ENCODE data around the gene PHF20.

Gene PHF20

DNA sequence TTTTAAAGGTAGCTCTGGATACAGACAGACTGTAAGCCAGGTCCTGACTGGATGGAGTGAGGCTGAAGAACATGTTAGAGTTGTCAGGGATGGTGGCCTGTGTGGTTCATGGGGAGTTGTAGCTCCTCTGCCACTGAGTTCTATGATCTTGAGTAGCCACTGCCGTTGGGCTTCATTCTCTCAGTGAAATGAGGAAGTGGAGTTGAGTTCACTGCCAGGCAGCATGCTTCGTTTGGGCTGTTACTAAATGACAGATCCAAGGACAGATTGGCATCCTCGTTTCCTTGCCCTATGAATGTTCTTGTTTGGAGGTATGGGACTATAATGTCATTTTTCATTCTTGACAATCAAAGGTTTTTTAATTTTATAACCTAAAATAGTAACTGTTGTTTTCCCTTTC, 145.3 kb downstream of the PHF20 start:
- no peak overlapping the region for H3K23ac ChIP-seq (ENCODE audit: low read depth, low read length, poor library complexity)
- WGBS, 2 donors (ENCODE audit: extremely low coverage in 2 of 2, insufficient read length in 2 of 2, insufficient replicate concordance in 1 of 2) = no CpG with 5 or more reads among the region's 3 CpGs
- peaks cover 3% of the 10 kb centered on the region for H3K79me1 ChIP-seq (ENCODE audit: low read depth, low read length)
- H3K9ac ChIP-seq (ENCODE audit: low read depth, low read length, poor library complexity) = no peak overlapping the region
- H3K27me3 ChIP-seq (ENCODE audit: control insufficient read depth in 3 of 3, insufficient read depth in 3 of 3, low read depth in 1 of 3, low read length in 3 of 3) = no peaks in the 10 kb centered on the region
- no peak overlapping the region for H3K14ac ChIP-seq (ENCODE audit: low read length)
- DNase-seq (ENCODE audit: low spot score) = no peak
- H4K8ac ChIP-seq (ENCODE audit: low read depth, low read length) = no peak overlapping the region
- H2BK15ac ChIP-seq (ENCODE audit: low read length) = no peak overlapping the region
- H2BK5ac ChIP-seq (ENCODE audit: low read length) = no peak overlapping the region
- H3K36me3 ChIP-seq (replicated peaks in 1 of 2; ENCODE audit: control insufficient read depth in 2 of 2, insufficient read depth in 2 of 2, low read length in 2 of 2) = peaks cover 37 to 86% of the 10 kb centered on the region in 2 donors
- H3K4me2 ChIP-seq (ENCODE audit: insufficient read depth, low read length, poor library complexity, severe bottlenecking) = no peak overlapping the region
- no peak overlapping the region for H2BK12ac ChIP-seq (ENCODE audit: low read length)
- H3K4ac ChIP-seq (ENCODE audit: low read length) = no peak overlapping the region
- no peak overlapping the region for H2AFZ ChIP-seq (ENCODE audit: low read length)
- H3K27ac ChIP-seq (replicated peaks; ENCODE audit: low read length) = no peak overlapping the region
- no peak overlapping the region for H3K4me3 ChIP-seq (ENCODE audit: low read length in 2 of 2)
- H3K9me3 ChIP-seq (replicated peaks in 1 of 2; ENCODE audit: control insufficient read depth in 2 of 2, insufficient read depth in 1 of 2, low read depth in 1 of 2, low read length in 2 of 2) = no peaks in the 10 kb centered on the region
- H3K18ac ChIP-seq (ENCODE audit: low read length) = no peak overlapping the region
- no peak overlapping the region for H4K91ac ChIP-seq (ENCODE audit: low read depth, low read length, poor library complexity)
- H3K4me1 ChIP-seq (ENCODE audit: control insufficient read depth in 2 of 2, insufficient read depth in 1 of 2, low read depth in 1 of 2, low read length in 2 of 2) = no peaks in the 10 kb centered on the region
- no peak overlapping the region for H2AK5ac ChIP-seq (ENCODE audit: low read depth, low read length)
- H2BK120ac ChIP-seq (ENCODE audit: low read depth, low read length) = no peak overlapping the region

DNA sequence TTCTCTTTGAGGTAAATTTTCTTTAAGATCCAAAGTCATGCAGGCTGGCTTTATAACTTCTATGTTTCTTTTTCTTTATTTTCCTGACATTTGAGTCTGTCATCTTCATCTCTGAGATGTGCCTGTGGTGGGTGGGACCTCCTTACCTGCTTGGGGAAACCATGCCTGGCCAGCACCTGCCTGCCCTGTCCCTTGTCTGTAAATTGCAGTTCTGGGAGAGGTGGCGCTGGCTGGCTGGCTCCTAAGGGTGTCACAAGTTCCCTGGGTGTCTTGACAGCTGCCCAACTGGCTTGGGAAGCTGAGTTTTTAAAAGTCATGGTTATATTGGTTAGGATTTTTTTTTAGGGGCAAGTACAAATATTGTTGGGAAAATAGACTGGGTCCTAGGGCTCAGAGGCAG, 146.2 kb downstream of the PHF20 start:
- Histone ChIP-seq H3K23ac (ENCODE audit: low read depth, low read length, poor library complexity) (no peak overlapping the region), H3K9me3 (replicated peaks in 1 of 2; ENCODE audit: control insufficient read depth in 2 of 2, insufficient read depth in 1 of 2, low read depth in 1 of 2, low read length in 2 of 2) (no peaks in the 10 kb centered on the region), H3K79me1 (ENCODE audit: low read depth, low read length) (peaks cover 3% of the 10 kb centered on the region), H4K91ac (ENCODE audit: low read depth, low read length, poor library complexity) (no peak overlapping the region), H3K36me3 (replicated peaks in 1 of 2; ENCODE audit: control insufficient read depth in 2 of 2, insufficient read depth in 2 of 2, low read length in 2 of 2) (peaks cover 34 to 91% of the 10 kb centered on the region in 2 donors), H3K14ac (ENCODE audit: low read length) (no peak overlapping the region), H2BK15ac (ENCODE audit: low read length) (no peak overlapping the region), H4K8ac (ENCODE audit: low read depth, low read length) (no peak overlapping the region), H2BK12ac (ENCODE audit: low read length) (no peak overlapping the region), H3K4ac (ENCODE audit: low read length) (no peak overlapping the region), H3K4me1 (ENCODE audit: control insufficient read depth in 2 of 2, insufficient read depth in 1 of 2, low read depth in 1 of 2, low read length in 2 of 2) (no peaks in the 10 kb centered on the region), H3K4me3 (ENCODE audit: low read length in 2 of 2) (no peak overlapping the region), H2AFZ (ENCODE audit: low read length) (no peak overlapping the region), H3K9ac (ENCODE audit: low read depth, low read length, poor library complexity) (no peak overlapping the region), H3K18ac (ENCODE audit: low read length) (no peak overlapping the region), H2BK5ac (ENCODE audit: low read length) (no peak overlapping the region), H3K27me3 (ENCODE audit: control insufficient read depth in 3 of 3, insufficient read depth in 3 of 3, low read depth in 1 of 3, low read length in 3 of 3) (no peaks in the 10 kb centered on the region), H2BK120ac (ENCODE audit: low read depth, low read length) (no peak overlapping the region), H3K4me2 (ENCODE audit: insufficient read depth, low read length, poor library complexity, severe bottlenecking) (no peak overlapping the region), H2AK5ac (ENCODE audit: low read depth, low read length) (no peak overlapping the region), H3K27ac (replicated peaks; ENCODE audit: low read length) (no peak overlapping the region)
- DNase-seq (ENCODE audit: low spot score) = no peak
- no CpG with 5 or more reads among the region's 1 CpG for WGBS, 2 donors (ENCODE audit: extremely low coverage in 2 of 2, insufficient read length in 2 of 2, insufficient replicate concordance in 1 of 2)

DNA sequence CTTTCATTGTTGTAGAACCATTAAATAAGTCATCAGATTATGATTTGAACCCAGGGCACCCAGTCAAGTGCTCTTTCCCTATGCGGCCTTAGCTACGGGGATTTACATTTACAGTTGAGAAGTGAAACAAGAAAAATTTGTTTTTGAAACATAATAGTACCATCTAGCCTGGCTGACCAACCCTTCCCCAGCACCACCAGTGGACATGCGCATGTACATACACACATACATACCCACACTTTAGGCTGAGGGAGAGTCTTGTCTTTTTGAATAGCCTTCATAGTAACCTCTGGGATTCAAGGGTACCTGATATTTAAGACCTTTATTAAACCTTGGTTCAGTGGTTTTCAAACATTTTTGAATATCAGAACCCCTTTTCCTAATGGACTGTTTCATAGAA, 148.7 kb downstream of the PHF20 start:
- no peak overlapping the region for H4K8ac ChIP-seq (ENCODE audit: low read depth, low read length)
- no peak for DNase-seq (ENCODE audit: low spot score)
- no peak overlapping the region for H2AFZ ChIP-seq (ENCODE audit: low read length)
- no peaks in the 10 kb centered on the region for H3K9me3 ChIP-seq (replicated peaks in 1 of 2; ENCODE audit: control insufficient read depth in 2 of 2, insufficient read depth in 1 of 2, low read depth in 1 of 2, low read length in 2 of 2)
- H3K36me3 ChIP-seq (replicated peaks in 1 of 2; ENCODE audit: control insufficient read depth in 2 of 2, insufficient read depth in 2 of 2, low read length in 2 of 2) = peaks cover 27 to 75% of the 10 kb centered on the region in 2 donors
- H2BK5ac ChIP-seq (ENCODE audit: low read length) = no peak overlapping the region
- no CpG with 5 or more reads among the region's 3 CpGs for WGBS, 2 donors (ENCODE audit: extremely low coverage in 2 of 2, insufficient read length in 2 of 2, insufficient replicate concordance in 1 of 2)
- no peak overlapping the region for H3K4me2 ChIP-seq (ENCODE audit: insufficient read depth, low read length, poor library complexity, severe bottlenecking)
- no peak overlapping the region for H3K9ac ChIP-seq (ENCODE audit: low read depth, low read length, poor library complexity)
- H3K4me1 ChIP-seq (ENCODE audit: control insufficient read depth in 2 of 2, insufficient read depth in 1 of 2, low read depth in 1 of 2, low read length in 2 of 2) = no peaks in the 10 kb centered on the region
- H3K4me3 ChIP-seq (ENCODE audit: low read length in 2 of 2) = no peak overlapping the region
- H3K79me1 ChIP-seq (ENCODE audit: low read depth, low read length) = no peaks in the 10 kb centered on the region
- H4K91ac ChIP-seq (ENCODE audit: low read depth, low read length, poor library complexity) = no peak overlapping the region
- no peak overlapping the region for H3K18ac ChIP-seq (ENCODE audit: low read length)
- H2BK120ac ChIP-seq (ENCODE audit: low read depth, low read length) = no peak overlapping the region
- no peak overlapping the region for H2BK15ac ChIP-seq (ENCODE audit: low read length)
- no peak overlapping the region for H3K14ac ChIP-seq (ENCODE audit: low read length)
- no peak overlapping the region for H3K27ac ChIP-seq (replicated peaks; ENCODE audit: low read length)
- no peaks in the 10 kb centered on the region for H3K27me3 ChIP-seq (ENCODE audit: control insufficient read depth in 3 of 3, insufficient read depth in 3 of 3, low read depth in 1 of 3, low read length in 3 of 3)
- no peak overlapping the region for H2BK12ac ChIP-seq (ENCODE audit: low read length)
- no peak overlapping the region for H2AK5ac ChIP-seq (ENCODE audit: low read depth, low read length)
- H3K23ac ChIP-seq (ENCODE audit: low read depth, low read length, poor library complexity) = no peak overlapping the region
- no peak overlapping the region for H3K4ac ChIP-seq (ENCODE audit: low read length)

DNA sequence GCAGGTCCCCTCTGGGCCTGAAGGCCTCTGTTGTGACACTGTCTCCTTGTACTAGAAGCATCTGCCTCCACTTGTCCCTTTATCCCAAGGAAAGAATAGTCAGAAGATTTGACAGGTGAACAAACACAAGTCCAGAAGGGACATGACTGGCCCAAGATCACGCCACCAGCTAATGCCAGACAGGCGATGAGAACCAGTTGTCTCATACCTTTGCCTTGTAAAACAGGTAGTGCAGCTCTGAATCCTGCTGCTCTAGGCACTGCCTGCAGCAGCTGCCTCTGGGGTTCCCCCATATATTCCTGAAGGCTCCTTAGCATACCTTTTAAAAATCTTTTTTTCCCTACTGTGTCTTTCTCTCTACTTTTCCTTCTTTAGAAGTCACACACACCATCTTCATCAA, 157.5 kb downstream of the PHF20 start:
- no peak overlapping the region for H3K4me3 ChIP-seq (ENCODE audit: low read length in 2 of 2)
- no peak overlapping the region for H2AFZ ChIP-seq (ENCODE audit: low read length)
- DNase-seq (ENCODE audit: low spot score) = no peak
- peaks cover 3% of the 10 kb centered on the region for H3K79me1 ChIP-seq (ENCODE audit: low read depth, low read length)
- H3K9me3 ChIP-seq (replicated peaks in 1 of 2; ENCODE audit: control insufficient read depth in 2 of 2, insufficient read depth in 1 of 2, low read depth in 1 of 2, low read length in 2 of 2) = no peaks in the 10 kb centered on the region
- H2BK12ac ChIP-seq (ENCODE audit: low read length) = no peak overlapping the region
- no peak overlapping the region for H2BK5ac ChIP-seq (ENCODE audit: low read length)
- no peak overlapping the region for H3K9ac ChIP-seq (ENCODE audit: low read depth, low read length, poor library complexity)
- H3K4me2 ChIP-seq (ENCODE audit: insufficient read depth, low read length, poor library complexity, severe bottlenecking) = no peak overlapping the region
- no peak overlapping the region for H2BK120ac ChIP-seq (ENCODE audit: low read depth, low read length)
- H3K18ac ChIP-seq (ENCODE audit: low read length) = no peak overlapping the region
- H3K27ac ChIP-seq (replicated peaks; ENCODE audit: low read length) = no peak overlapping the region
- no peak overlapping the region for H3K4ac ChIP-seq (ENCODE audit: low read length)
- no peak overlapping the region for H4K91ac ChIP-seq (ENCODE audit: low read depth, low read length, poor library complexity)
- no peak overlapping the region for H3K23ac ChIP-seq (ENCODE audit: low read depth, low read length, poor library complexity)
- no CpG with 5 or more reads among the region's 2 CpGs for WGBS, 2 donors (ENCODE audit: extremely low coverage in 2 of 2, insufficient read length in 2 of 2, insufficient replicate concordance in 1 of 2)
- no peak overlapping the region for H4K8ac ChIP-seq (ENCODE audit: low read depth, low read length)
- no peaks in the 10 kb centered on the region for H3K27me3 ChIP-seq (ENCODE audit: control insufficient read depth in 3 of 3, insufficient read depth in 3 of 3, low read depth in 1 of 3, low read length in 3 of 3)
- H3K36me3 ChIP-seq (replicated peaks in 1 of 2; ENCODE audit: control insufficient read depth in 2 of 2, insufficient read depth in 2 of 2, low read length in 2 of 2) = peaks cover 18 to 66% of the 10 kb centered on the region in 2 donors
- no peak overlapping the region for H2BK15ac ChIP-seq (ENCODE audit: low read length)
- no peak overlapping the region for H3K14ac ChIP-seq (ENCODE audit: low read length)
- peaks cover 0 to 2% of the 10 kb centered on the region in 2 donors for H3K4me1 ChIP-seq (ENCODE audit: control insufficient read depth in 2 of 2, insufficient read depth in 1 of 2, low read depth in 1 of 2, low read length in 2 of 2)
- no peak overlapping the region for H2AK5ac ChIP-seq (ENCODE audit: low read depth, low read length)

All from neuronal stem cell (in vitro differentiated cells).